Smooth muscle cell (in vitro differentiated cells): Measurements from ENCODE around the gene PEX19. TPM values are rescaled to one million over a fixed set of nuclear protein-coding genes. Genes with fewer than 3 reads are reported as not detected.

Experiments
- DNase-seq: peaks from one replicate; lab custom pipeline; 2025; ENCODE audit not compliant: unreplicated experiment; lab: John Stamatoyannopoulos, UW
- H2AFZ ChIP-seq: fragments of 200-600 bp; sonication (generic); 2 replicates; pipeline ENCODE4 v1.6.0; 2016; ENCODE audit warnings: antibody characterized with exemption, low read depth, mild to moderate bottlenecking
- H3F3A ChIP-seq: fragments of 200-600 bp; sonication (generic); 2 replicates; pipeline ENCODE4 v1.6.0; 2017; ENCODE audit warnings: antibody characterized with exemption, low read depth
- H3K27ac ChIP-seq: fragments of 200-600 bp; sonication (generic); 2 replicates; pipeline ENCODE4 v1.5.1; 2016; ENCODE audit warnings: low read depth, mild to moderate bottlenecking
- H3K27me3 ChIP-seq: fragments of 200-600 bp; sonication (generic); 2 replicates; pipeline ENCODE4 v1.6.1; 2016; ENCODE audit warnings: low read depth, mild to moderate bottlenecking
- H3K36me3 ChIP-seq: fragments of 200-600 bp; sonication (generic); 2 replicates; pipeline ENCODE4 v1.5.1; 2016; ENCODE audit warnings: low read depth
- H3K4me1 ChIP-seq: fragments of 200-600 bp; sonication (generic); 2 replicates; pipeline ENCODE4 v1.5.1; 2016; ENCODE audit warnings: low read depth
- H3K4me2 ChIP-seq: fragments of 200-600 bp; sonication (generic); 2 replicates; pipeline ENCODE4 v1.6.0; 2016; ENCODE audit warnings: mild to moderate bottlenecking
- H3K4me3 ChIP-seq: fragments of 200-600 bp; sonication (generic); 2 replicates; pipeline ENCODE4 v1.5.1; 2016; ENCODE audit warnings: mild to moderate bottlenecking
- H3K79me2 ChIP-seq: fragments of 200-600 bp; sonication (generic); 2 replicates; pipeline ENCODE4 v1.6.0; 2016; ENCODE audit warnings: low read depth, mild to moderate bottlenecking
- H3K9ac ChIP-seq: fragments of 200-600 bp; sonication (generic); 2 replicates; pipeline ENCODE4 v1.6.0; 2016; ENCODE audit warnings: low read depth
- H3K9me3 ChIP-seq: fragments of 200-600 bp; sonication (generic); replicated peaks from 2 replicates; pipeline ENCODE4 v1.5.1; 2016; ENCODE audit warnings: low read depth
- H4K20me1 ChIP-seq: fragments of 200-600 bp; sonication (generic); 2 replicates; pipeline ENCODE4 v1.6.0; 2016; ENCODE audit warnings: low read depth
- WGBS: methylation state at CpG from one replicate; pipeline ENCODE4 v1.1.7; 2016; ENCODE audit warnings: low lambda C conversion rate; 5-methylcytosine and 5-hydroxymethylcytosine counted together
- polyA plus RNA-seq: library from polyadenylated mRNA; unstranded; fragments of >200 nt; fragmentation: Nextera tagmentation; extraction: Ambion mirVana; gene quantifications from 2 replicates; pipeline ENCODE4 v1.2.1, GENCODE V29; 2016
- total RNA-seq: library from RNA; depleted of rRNA; stranded (reverse); fragments of >200 nt; gene quantifications from 2 replicates; pipeline ENCODE4 v1.2.3, GENCODE V29; 2014
- TF ChIP-seq, protein P1 (sequence below): fragments of 200-600 bp; sonication (generic); IDR thresholded peaks from 2 replicates; pipeline ENCODE4 v1.5.1; 2017; ENCODE audit warnings: borderline replicate concordance, mild to moderate bottlenecking, antibody characterized with exemption; ENCODE audit not compliant: insufficient read depth, poor library complexity, severe bottlenecking

PEX19 gene
- total and polyA plus RNA-seq, 2 experiments from 2014 or later: 34.5 to 47.1 TPM

DNA sequence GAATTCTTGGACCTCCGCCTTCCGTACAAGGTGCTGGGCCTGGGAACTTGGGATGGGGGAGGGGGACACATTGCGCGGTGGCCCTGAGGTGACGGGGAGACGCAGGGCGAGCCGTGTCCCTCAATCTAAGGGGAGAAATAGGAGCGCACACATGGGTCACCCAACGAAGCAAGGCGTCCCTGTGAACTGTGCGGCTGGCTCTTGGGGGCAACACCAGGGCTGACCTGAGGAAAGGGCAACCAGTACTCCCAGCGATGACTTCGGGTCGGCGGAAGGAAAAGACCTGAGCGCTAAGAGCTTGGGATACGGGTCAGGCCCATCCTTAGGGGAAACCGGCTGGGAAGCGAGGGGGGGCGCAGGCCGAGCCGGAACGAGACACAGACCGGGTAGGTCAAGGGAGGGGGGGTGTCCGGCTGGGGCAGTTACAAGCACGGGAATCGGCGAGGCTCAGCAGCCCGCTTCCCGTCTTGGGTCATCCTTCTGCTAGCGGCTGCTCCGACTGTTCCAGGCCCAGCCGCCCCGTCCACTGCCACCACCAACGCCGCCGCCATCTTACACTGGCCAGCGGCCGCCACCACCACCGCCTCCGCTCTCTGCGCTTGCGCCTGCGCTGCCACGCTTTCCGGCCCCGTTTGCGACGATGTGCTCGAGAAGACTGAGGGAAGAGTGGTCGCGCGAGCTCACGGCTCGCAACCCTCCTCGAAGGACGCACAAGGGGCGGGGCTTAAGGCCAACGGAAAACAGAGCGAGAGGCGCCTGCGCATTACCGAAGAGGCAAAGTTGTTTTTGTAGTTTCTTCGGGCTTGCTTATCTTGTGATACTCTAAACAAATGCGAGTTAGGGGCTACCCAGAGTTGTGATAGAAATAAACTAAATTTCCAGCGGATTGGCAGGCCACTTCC is 22.8 kb downstream of the PEX19 start, which contains the start of gene DCAF8:
TSS of gene DCAF8 (minus strand) at position 657 of the 902 bp plus-strand sequence. CDS start 18,541 bp downstream, outside the sequence.
- peaks cover 26% of the 10 kb centered on the region for H3K4me1 ChIP-seq
- DNase-seq: peak; percentile 90
- H3K79me2 ChIP-seq: peaks cover 34% of the 10 kb centered on the region
- H3K9ac ChIP-seq: peak within 1 kb of the TSS; percentile 99
- H3K4me3 ChIP-seq: peak within 1 kb of the TSS; percentile 74
- peak within 1 kb of the TSS; percentile 100 for H3K27ac ChIP-seq
- H3K36me3 ChIP-seq: no peaks in the 10 kb centered on the region
- peaks cover 39% of the 10 kb centered on the region for H4K20me1 ChIP-seq
- TF ChIP-seq, protein P1, sequence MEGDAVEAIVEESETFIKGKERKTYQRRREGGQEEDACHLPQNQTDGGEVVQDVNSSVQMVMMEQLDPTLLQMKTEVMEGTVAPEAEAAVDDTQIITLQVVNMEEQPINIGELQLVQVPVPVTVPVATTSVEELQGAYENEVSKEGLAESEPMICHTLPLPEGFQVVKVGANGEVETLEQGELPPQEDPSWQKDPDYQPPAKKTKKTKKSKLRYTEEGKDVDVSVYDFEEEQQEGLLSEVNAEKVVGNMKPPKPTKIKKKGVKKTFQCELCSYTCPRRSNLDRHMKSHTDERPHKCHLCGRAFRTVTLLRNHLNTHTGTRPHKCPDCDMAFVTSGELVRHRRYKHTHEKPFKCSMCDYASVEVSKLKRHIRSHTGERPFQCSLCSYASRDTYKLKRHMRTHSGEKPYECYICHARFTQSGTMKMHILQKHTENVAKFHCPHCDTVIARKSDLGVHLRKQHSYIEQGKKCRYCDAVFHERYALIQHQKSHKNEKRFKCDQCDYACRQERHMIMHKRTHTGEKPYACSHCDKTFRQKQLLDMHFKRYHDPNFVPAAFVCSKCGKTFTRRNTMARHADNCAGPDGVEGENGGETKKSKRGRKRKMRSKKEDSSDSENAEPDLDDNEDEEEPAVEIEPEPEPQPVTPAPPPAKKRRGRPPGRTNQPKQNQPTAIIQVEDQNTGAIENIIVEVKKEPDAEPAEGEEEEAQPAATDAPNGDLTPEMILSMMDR: no peak
- H3F3A ChIP-seq: peaks cover 23% of the 10 kb centered on the region
- no peaks in the 10 kb centered on the region for H3K27me3 ChIP-seq
- no peaks in the 10 kb centered on the region for H3K9me3 ChIP-seq
- H3K4me2 ChIP-seq: peak within 1 kb of the TSS; percentile 93
- peak within 1 kb of the TSS; percentile 94 for H2AFZ ChIP-seq
- WGBS: under 1% methylated on average over 66 of the region's 67 CpGs

DNA sequence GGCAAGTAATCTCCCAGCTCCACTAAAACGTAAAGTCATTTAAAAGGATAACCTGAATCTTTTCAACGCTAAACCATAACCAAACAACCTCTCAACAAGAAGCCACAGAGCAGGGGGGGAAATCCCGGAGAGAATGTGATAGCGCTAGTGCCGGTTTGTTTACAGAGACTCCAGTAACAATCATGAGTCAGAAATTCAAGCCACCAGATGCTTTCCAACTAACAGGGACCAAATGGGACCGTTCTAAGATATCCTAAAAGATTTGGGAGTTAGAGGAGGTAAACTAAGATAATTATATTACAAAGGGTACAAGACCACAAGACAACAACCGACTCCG is 23.4 kb downstream of the PEX19 start:
- H3K36me3 ChIP-seq: no peaks in the 10 kb centered on the region
- peak overlapping the region; percentile 100 for H3K27ac ChIP-seq
- H3K79me2 ChIP-seq: peaks cover 35% of the 10 kb centered on the region
- TF ChIP-seq, protein P1: no peak
- no peaks in the 10 kb centered on the region for H3K27me3 ChIP-seq
- peaks cover 45% of the 10 kb centered on the region for H4K20me1 ChIP-seq
- peak overlapping the region; percentile 74 for H3K4me3 ChIP-seq
- H3K4me2 ChIP-seq: peak overlapping the region; percentile 93
- H3K9ac ChIP-seq: peak overlapping the region; percentile 99
- peaks cover 23% of the 10 kb centered on the region for H3F3A ChIP-seq
- no peak overlapping the region for H2AFZ ChIP-seq
- WGBS: under 1% methylated on average over 8 of the region's 8 CpGs
- peak; percentile 26 for DNase-seq
- H3K4me1 ChIP-seq: peaks cover 32% of the 10 kb centered on the region
- H3K9me3 ChIP-seq: no peaks in the 10 kb centered on the region

DNA sequence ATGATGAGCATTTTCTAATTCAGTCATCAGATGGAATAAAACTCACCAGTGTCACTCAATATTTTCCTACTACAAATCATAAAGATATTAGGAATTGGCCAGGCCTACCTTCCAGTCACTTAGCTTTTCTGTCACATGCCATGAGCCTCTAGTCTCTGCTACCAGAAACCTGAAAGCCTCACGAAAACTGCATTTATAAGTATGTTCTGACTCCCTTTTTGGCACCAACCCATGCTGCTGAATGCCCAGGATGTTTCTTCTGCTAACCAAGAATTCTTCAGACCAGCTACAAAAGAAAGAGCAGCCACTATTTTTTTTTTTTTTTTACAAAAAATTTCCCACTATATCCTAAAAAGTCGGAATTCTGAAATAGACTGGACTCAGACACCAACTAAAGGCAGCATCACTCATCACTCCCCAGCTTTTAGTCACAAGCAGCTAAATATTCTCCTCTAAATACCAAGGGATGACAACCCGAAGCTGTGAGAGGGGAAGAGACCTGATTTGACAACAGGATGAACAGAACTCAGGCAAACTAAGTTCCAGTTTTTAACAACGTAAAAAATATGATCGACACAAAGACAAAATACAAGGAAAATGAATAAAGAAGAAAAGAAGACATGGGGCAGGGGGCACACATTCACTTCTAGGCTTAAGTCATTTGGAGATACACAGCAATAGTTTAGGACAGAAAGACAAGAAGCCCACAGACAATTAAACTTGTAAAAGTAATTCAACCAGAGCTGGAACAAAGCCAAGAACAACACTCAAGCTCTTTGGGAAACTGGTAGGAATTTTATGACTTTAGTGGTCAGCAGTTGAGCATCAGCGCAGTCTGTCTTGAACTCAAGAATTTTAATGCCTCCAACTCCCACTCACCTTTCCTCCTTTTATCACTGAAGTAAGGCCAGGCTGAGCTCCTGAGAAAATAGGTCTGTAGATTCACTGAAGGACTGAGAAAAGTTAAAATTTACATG is 24.2 kb downstream of the PEX19 start:
- no peaks in the 10 kb centered on the region for H3K9me3 ChIP-seq
- DNase-seq: no peak
- WGBS: 22% methylated on average over 6 of the region's 6 CpGs
- H3K36me3 ChIP-seq: no peaks in the 10 kb centered on the region
- H3K79me2 ChIP-seq: peaks cover 35% of the 10 kb centered on the region
- H3K4me3 ChIP-seq: peak overlapping the region; percentile 74
- peaks cover 34% of the 10 kb centered on the region for H3K4me1 ChIP-seq
- peak overlapping the region; percentile 100 for H3K27ac ChIP-seq
- H4K20me1 ChIP-seq: peaks cover 53% of the 10 kb centered on the region
- TF ChIP-seq, protein P1: no peak
- no peak overlapping the region for H2AFZ ChIP-seq
- H3K27me3 ChIP-seq: no peaks in the 10 kb centered on the region
- H3K4me2 ChIP-seq: peak overlapping the region; percentile 93
- peak overlapping the region; percentile 99 for H3K9ac ChIP-seq
- H3F3A ChIP-seq: peaks cover 23% of the 10 kb centered on the region
